Activated CD4-positive, alpha-beta T cell treated with anti-CD3 and anti-CD28 coated beads for 24 hours (primary cell): ENCODE measurements around the gene RUFY1.
"Not testable (repeated sequence)": the region's sequence is repeated elsewhere in the genome, so short reads cannot be mapped to it uniquely, and the experiment has no call there.

ENCODE experiments used
- DNase-seq, 2 donors: peaks; one replicate each; pipeline ENCODE4 v3.0.0-alpha.2; 2020; ENCODE audit warnings: low read depth in 2 of 2

RUFY1 gene

DNA sequence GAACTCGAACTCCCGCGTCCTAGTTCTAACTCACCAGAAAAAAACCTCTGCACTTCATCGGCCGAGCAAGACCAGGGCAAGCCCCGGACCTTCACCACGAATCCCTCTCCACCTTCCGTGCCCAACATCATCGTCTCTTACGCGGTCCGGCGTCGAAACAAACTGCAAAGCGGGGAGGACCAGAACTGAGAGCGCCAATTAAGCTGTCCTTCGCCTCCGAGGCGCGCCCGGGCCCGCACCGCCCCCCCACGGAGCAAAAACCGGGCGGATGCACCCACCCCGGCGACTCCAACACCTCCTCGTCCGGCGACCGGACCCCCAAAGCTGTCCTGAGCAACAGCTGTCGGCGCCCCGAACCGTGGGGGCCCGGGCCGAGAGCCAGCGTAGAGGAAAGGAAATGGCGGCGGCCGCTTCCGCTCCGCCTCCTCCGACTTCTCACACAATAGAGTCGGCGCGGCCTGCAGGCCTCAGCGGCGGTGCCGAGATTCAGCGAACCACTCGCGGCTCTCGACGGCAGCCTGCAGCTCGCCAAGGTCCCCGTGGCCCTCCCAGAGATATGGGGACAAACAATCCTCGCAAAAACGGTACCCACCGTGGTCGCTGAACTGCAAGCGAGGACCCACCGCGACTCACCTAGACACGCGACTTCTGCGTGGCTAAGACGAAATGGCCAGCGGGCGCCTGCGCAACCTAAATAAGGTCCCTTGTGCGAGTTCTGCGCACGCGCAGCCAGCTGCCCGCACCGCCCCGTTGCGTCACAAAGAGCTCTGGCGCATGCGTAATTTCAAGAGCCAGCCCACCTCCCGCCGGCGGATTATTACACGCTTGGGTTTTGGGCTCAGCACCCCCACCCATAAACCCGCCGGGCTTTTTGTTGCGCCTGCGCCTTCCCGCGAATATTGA is 72.9 kb downstream of the RUFY1 start, which contains the start of gene HNRNPH1:
Gene HNRNPH1 (minus strand): TSS at position 669 of the 903 bp plus-strand sequence. CDS start 538 bp downstream, at position 131.
- DNase-seq = peak; percentile 94 to 96

GRCh38 chr5:179623906-179624741 is 73.8 kb downstream of the RUFY1 start:
- no peak for DNase-seq

DNA sequence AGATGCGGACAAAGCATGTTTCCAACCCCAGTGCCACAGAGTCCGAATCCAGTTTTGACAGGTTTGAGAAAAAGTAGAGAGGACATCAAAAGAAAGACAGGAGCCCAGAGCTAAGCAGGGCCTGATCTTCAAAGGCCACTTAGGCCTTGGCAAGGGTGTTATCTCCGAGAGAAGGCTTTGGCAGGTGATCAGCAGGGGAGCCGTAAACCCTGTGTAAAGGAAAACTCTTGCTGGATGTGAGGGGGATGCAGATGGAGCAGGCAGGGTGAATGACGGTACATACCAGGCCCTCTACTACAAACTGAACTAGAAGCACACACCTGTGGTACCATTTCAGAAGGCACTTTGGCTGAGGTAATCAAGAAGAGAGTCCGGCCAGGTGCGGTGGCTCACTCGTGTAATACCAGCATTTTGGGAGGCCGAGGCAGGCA is 74.5 kb downstream of the RUFY1 start:
- DNase-seq = no peak

- not testable (repeated sequence) for DNase-seq
Measured at GRCh38 chr5:179633501-179634369, 83.4 kb downstream of the RUFY1 start.

DNA sequence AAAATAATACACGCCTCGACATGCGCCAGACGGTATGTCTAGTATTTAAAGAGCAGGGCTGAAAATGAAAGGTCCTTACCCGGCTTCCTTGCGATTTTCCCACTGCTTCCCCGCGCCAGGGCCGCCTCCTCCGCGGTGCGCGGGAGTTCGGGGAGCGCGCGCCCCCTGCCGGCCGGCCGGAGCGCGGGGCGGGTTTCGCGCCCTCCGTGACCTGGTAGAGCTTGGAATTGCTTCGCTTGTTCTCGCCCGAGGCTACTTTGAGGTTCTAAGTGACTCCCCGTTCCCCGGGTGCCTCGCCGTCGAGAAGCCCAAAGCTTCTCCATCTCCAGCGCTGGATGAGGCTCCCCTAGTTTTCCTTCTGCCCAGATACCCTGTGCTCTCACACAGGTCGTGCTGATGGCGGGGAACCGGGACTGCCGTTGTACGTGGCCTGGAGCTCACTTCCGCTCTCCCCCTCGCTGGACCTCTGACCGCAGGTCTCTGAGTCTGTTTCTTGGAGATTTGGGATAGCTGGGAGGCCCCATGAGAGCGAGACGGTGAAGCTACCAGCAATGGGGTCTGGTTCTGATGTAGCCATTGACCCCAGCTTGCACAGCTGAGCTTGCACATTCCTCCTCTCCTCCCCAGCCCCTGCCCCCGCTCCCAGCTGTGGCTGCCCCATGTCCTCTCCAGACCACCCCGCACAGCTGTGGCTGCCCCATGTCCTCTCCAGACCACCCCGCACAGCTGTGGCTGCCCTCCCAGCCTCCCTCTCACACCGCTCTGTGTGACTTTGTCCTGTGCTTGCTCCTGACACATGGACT is 84.2 kb downstream of the RUFY1 start:
- DNase-seq = not testable (repeated sequence)

DNA sequence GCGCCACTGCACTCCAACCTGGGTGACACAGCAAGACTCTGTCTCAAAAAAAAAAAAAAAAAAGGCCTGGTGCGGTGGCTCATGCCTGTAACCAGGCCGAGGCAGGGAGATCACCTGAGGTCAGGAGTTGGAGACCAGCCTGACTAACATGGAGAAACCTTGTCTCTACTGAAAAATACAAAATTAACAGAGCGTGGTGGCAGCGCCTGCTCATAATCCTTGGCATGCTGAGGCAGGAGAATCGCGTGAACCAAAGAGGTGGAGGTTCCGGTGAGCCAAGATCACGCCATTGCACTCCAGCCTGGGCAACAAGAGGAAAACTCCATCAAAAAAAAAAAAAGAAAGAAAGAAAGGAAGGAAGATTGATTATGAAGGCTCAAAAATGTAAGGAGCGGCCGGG is 88.9 kb downstream of the RUFY1 start:
- DNase-seq = not testable (repeated sequence)

DNA sequence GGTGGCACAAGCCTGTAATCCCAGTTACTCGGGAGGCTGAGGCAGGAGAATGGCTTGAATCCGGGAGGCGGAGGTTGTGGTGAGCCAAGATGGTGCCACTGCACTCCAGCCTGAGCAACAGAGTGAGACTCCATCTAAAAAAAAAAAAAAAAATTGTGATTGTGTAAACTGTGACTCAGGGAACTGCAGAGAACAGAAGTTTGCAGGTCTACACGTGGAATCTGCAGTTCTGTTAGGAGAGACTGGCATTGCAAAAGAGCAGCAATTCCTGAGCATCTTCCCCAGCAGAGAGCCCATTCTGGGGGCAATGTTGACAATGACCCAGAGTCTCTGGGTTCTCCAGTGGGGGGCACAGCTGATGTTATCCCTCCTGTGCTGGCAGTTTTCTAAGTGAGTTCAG is 91.4 kb downstream of the RUFY1 start:
- DNase-seq = not testable (repeated sequence)

DNA sequence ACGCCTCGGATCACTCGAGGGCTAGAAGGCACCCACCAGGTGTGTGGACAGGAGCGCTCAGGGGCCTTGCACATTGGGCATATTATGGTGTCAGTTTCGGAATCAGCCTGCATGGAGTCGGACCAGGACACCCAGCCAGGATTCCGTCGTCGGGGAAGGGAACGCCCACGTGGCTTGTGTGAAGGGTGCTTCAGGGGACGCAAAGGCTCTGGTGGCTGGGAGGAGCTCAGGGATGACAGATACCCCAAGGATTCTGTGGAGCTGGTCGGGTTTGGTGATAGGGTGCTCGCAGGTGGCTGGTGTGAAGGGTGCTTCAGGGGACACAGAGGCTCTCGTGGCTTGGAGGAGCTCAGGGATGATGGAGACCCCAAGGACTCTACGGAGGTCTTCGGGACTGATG is 92.3 kb downstream of the RUFY1 start:
- DNase-seq = not testable (repeated sequence)

DNA sequence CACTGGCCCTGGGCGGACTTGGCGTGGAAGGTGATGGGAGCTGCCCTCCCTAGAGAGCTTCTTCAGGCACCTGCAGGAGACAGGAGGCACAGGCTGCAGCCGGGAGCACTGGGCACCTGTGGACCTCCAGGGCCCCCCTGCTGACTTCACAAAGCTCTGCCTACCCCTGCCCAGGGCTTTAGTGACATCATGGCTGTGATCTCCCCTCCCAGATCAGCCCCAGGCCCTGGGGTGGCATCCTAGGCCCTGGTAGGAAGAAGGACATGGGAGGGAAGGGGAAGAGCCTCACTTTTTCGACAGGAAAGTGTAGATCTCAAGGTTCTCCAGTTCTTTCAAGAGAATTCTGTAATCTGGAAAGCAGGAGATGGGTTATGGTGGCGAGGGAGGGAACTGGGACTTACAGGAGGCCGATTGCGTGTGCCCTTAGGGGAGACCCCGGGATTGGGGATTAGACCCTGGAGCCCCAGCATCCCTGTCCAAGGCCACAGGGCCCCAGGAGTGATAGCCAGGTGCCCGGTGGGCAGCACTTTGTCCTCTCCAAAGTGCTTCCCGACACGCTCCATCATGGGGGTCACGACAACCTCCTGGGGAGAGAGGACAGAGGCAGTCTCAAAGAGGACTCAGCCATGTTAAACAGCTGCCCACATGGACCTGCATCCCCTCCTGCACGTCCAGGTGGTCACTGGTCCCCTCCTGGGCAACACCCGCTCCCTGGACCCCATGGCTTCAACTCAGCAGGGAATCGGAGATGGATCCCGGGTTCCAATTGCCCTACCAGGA is 93.0 kb downstream of the RUFY1 start:
- DNase-seq = not testable (repeated sequence)

GRCh38 chr5:179644766-179645165 is 94.4 kb downstream of the RUFY1 start:
- not testable (repeated sequence) for DNase-seq

DNA sequence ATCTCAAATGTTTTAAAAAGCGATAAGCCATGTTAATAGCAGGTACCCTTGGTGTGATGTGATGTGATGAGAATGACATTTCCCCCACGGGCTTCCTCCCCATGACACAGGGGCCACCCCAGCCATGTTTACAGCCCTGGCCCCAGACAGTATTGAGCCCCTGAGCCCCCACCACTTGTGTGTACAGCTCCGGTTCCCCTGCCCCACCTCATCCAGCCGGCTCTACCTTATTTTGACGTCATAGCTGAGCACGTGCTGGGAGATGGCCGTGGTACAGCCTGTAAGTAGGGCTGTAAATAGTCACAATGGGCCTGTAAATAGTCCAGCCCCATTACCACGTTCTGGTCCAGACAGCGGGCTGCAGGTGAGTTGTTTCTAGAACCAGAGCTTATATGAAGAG is 98.1 kb downstream of the RUFY1 start:
- no peak for DNase-seq

DNA sequence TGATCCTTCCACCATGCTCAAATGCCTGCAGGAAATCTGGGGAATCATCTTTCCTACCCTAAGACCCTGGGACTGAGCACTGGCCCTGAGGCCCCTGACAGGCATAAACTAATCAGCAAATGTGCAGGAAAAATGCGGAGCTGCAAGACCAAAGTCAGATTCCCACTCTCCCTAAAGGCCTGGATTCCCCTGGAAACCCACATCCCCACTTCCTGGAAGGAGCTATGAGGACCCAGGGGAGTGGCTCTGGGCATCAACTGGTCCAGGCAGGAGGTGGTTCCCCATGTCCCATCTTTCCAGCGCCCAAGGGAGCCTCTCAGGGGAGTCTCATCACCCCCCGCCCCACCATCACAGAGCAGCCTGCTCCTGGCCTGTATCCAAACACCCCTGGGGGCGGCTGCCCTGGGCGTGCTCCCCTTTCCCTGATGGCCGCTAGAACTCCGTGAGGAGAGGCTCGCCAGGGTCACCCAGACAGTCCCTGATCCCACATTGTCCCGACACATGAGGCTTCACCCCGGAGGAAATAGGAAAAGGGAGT is 98.9 kb downstream of the RUFY1 start:
- not testable (repeated sequence) for DNase-seq

DNA sequence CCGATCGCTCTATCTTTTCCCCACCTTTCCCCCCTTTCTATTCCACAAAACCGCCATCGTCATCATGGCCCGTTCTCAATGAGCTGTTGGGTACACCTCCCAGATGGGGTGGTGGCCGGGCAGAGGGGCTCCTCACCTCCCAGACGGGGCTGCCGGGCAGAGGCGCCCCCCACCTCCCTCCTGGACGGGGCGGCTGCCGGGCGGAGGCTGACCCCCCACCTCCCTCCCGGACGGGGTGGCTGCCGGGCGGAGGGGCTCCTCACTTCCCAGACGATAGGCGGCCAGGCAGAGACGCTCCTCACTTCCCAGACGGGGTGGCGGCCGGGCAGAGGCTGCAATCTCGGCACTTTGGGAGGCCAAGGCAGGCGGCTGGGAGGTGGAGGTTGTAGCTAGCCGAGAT is 99.9 kb downstream of the RUFY1 start:
- not testable (repeated sequence) for DNase-seq

- not testable (repeated sequence) for DNase-seq
Measured at GRCh38 chr5:179653135-179653534, 102.8 kb downstream of the RUFY1 start.

- DNase-seq = not testable (repeated sequence)
Measured at GRCh38 chr5:179657302-179658178, 107.2 kb downstream of the RUFY1 start.

DNA sequence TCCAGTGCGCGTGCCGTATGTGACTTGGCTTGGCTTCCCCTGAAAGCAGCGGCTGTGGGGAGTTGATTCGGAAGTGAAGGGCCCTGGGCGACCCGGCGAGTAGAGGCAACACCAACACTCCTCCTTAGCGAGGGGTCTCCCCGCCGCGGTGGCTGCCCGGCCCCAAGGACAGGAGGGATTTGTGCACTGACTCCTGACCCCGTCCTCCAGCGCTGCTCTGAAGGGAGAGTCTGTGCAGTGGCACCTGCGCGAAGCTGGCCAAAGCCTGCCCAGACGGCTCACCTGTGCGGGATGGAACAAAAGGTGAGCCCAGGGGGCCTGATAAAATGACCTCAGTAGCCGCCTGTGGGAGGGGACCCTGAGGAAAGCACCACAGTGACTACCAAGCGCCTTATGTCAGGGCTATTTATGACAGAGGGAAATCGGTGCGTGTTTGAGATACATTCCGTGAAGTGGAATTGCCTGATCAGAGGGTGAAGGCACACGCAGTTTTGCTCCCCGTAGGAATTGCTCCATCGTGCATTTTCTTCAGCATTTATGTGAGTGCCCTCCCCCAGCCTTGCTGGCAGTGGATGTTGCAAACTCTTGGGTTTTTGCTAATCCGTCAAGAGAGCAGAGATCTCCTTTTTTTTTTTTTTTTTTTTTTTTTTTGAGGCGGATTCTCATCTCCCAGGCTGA is 108.0 kb downstream of the RUFY1 start:
- not testable (repeated sequence) for DNase-seq
